ENCODE data around the gene TMEM94.

The TMEM94 gene

DNA sequence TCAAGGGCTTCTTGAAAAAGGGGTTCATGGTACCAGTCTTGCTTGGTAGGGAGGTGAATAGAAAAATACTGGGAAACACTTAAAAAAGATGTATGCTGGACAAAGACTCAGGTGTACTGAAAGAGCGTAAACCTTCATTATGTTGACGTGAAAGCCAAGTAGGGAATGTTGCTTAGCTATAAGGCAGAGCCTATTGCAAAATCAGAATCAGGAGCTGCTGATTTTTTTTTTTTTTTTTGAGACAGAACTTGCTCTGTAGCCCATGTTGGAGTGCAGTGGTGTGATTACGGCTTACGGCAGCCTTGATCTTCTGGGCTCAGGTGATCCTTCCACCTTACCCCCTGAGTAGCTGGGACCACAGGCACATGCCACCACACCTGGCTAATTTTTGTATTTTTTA is 3.9 kb downstream of the TMEM94 start (continued):
- TF ChIP-seq ZNF23 (tag by site-specific recombination; IDR thresholded peaks at IDR 0.05; ENCODE audit: borderline replicate concordance) (no peak), ZBTB8A (tag by site-specific recombination; IDR thresholded peaks at IDR 0.05) (no peak)

DNA sequence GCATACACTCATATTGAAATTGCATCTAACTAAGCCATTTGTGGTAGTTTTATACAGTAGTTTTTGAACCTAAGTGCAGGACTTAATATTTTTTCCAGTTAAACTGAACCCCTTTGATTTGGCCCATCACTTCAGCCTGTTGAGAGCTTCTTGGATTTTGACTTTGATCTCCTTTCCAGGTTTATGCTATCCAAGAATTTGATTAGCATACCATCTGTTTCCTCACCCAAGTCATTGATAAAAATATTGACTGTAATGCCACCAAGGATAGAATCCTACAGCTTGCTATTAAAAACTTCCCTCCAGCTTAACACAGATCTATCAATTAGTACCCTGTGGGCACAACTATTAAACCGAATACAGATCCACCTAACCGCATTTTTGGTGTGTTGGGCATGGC is 7.2 kb downstream of the TMEM94 start:
- CTCF ChIA-PET = interaction anchor here (1.1 kb wide), 1 partner anchor 201 kb away, joined by 3 read pairs; no protein-coding TSS in a partner anchor

DNA sequence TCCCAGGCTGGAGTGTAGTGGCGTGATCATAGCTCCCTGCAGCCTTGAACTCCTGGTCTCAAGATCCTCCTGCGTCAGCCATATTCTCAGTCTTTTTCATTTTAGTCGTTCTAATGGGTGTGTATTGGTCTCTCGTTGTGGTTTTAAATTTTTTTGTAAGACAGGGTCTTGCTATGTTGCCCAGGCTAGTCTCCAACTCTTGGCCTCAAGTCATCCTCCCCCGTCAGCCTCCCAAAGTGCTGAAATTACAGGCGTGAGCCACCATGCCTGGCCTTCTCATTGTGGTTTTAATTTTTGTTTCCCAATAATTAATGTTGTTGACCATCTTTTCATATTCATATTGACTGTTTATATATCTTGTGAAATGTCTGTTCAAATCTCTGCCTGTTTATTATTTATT is 8.6 kb downstream of the TMEM94 start:
- ChIA-PET CTCF (interaction anchor here (1.0 to 1.1 kb wide), 2 partner anchors 133 to 209 kb away, joined by 3 to 4 read pairs; no protein-coding TSS in a partner anchor), POLR2A (interaction anchor here (1.2 to 1.5 kb wide), 2 partner anchors 9 to 35 kb away, joined by 3 to 4 read pairs; partner anchors contain the start of gene TMEM94)
- Histone ChIP-seq H3K9me3 (ENCODE audit: control insufficient read depth, insufficient read depth, low read depth, low read length) (no peaks in the 10 kb centered on the region; the same call in 1 of the 2 replicates), H3K27ac (ENCODE audit: extremely low read depth, low read depth, low read length) (no peak overlapping the region), H3K4me3 (ENCODE audit: low read depth, low read length) (no peak overlapping the region), H3K36me3 (ENCODE audit: control insufficient read depth in 2 of 2, insufficient read depth in 1 of 2, low read length in 2 of 2) (peaks cover 3 to 4% of the 10 kb centered on the region in 2 experiments; a peak in 2 of 3 replicates), H3K4me1 (ENCODE audit: control insufficient read depth, insufficient read depth, low read length) (no peaks in the 10 kb centered on the region; the same call in 1 of the 2 replicates)
- TF ChIP-seq ZNF157 (tag by site-specific recombination; IDR thresholded peaks at IDR 0.05) = no peak
- peak; percentile 84 for TF ChIP-seq ZNF121 (tag by site-specific recombination; IDR thresholded peaks at IDR 0.05)
- no peak for TF ChIP-seq ZNF621 (tag by site-specific recombination; IDR thresholded peaks at IDR 0.05)

More for the DNA sequence above, 7.2 kb downstream of the TMEM94 start:
- Histone ChIP-seq H3K27ac (ENCODE audit: extremely low read depth, low read depth, low read length) (no peak overlapping the region), H3K4me1 (ENCODE audit: control insufficient read depth, insufficient read depth, low read length) (peaks cover 11% of the 10 kb centered on the region), H3K9me3 (ENCODE audit: control insufficient read depth, insufficient read depth, low read depth, low read length) (no peaks in the 10 kb centered on the region; the same call in 1 of the 2 replicates), H3K36me3 (ENCODE audit: control insufficient read depth in 2 of 2, insufficient read depth in 1 of 2, low read length in 2 of 2) (peaks cover 0 to 4% of the 10 kb centered on the region in 2 experiments; a peak in 1 of 3 replicates), H3K4me3 (ENCODE audit: low read depth, low read length) (no peak overlapping the region)
- POLR2A ChIA-PET = interaction anchor here (0.8 kb wide), 1 partner anchor 15 kb away, joined by 4 read pairs; no protein-coding TSS in a partner anchor
- no peak for TF ChIP-seq ZNF658 (tag by site-specific recombination; IDR thresholded peaks at IDR 0.05)
- TF ChIP-seq, protein P1, sequence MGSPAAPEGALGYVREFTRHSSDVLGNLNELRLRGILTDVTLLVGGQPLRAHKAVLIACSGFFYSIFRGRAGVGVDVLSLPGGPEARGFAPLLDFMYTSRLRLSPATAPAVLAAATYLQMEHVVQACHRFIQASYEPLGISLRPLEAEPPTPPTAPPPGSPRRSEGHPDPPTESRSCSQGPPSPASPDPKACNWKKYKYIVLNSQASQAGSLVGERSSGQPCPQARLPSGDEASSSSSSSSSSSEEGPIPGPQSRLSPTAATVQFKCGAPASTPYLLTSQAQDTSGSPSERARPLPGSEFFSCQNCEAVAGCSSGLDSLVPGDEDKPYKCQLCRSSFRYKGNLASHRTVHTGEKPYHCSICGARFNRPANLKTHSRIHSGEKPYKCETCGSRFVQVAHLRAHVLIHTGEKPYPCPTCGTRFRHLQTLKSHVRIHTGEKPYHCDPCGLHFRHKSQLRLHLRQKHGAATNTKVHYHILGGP (tag by site-specific recombination; IDR thresholded peaks at IDR 0.05) = peak; percentile 53; the same call in 1 of the 2 replicates

DNA sequence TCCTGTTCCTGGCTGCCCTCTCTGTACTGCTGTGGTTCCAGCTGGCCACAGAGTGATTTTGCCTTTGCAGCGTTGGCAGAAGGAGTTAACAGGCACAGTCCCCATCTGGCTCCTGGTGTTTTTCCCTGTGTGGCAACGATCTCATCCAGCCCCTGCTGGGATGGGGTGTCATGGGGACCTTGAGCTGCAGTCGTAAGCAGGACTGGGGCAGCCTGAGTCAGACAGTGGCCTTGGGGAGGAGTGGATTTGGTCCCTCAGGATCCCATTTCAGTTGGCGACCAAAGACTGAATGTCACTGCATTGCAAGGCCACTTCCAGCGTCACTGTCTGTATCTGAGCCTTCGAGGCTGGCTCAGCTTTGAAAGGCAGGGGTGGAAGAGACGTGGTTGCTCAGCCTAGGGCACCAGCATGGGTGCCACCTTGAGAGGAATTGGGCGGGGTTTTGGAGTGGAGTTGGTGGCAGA is 11.9 kb downstream of the TMEM94 start:
- H3K4me1 ChIP-seq (ENCODE audit: control insufficient read depth, insufficient read depth, low read length) = no peaks in the 10 kb centered on the region
- ChIA-PET POLR2A (no interaction called here), CTCF (interaction anchor here (0.8 to 1.5 kb wide), 2 partner anchors 35 to 165 kb away, joined by 4 to 5 read pairs; partner anchors contain the start of gene SMIM5)
- TF ChIP-seq ZNF768 (tag by site-specific recombination; IDR thresholded peaks at IDR 0.05) (no peak), ZNF16 (tag by site-specific recombination; IDR thresholded peaks at IDR 0.05; ENCODE audit: low read depth) (0 out of 2 replicates have a peak, but pooled peaks have one; percentile 12), ZNF239 (tag by site-specific recombination; IDR thresholded peaks at IDR 0.05) (no peak), ZIC2 (tag by site-specific recombination; IDR thresholded peaks at IDR 0.05) (peak; percentile 81)
- TF ChIP-seq, protein P2, sequence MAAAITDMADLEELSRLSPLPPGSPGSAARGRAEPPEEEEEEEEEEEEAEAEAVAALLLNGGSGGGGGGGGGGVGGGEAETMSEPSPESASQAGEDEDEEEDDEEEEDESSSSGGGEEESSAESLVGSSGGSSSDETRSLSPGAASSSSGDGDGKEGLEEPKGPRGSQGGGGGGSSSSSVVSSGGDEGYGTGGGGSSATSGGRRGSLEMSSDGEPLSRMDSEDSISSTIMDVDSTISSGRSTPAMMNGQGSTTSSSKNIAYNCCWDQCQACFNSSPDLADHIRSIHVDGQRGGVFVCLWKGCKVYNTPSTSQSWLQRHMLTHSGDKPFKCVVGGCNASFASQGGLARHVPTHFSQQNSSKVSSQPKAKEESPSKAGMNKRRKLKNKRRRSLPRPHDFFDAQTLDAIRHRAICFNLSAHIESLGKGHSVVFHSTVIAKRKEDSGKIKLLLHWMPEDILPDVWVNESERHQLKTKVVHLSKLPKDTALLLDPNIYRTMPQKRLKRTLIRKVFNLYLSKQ (tag by site-specific recombination; IDR thresholded peaks at IDR 0.05; ENCODE audit: borderline replicate concordance) = no peak
- TF ChIP-seq, protein P3, sequence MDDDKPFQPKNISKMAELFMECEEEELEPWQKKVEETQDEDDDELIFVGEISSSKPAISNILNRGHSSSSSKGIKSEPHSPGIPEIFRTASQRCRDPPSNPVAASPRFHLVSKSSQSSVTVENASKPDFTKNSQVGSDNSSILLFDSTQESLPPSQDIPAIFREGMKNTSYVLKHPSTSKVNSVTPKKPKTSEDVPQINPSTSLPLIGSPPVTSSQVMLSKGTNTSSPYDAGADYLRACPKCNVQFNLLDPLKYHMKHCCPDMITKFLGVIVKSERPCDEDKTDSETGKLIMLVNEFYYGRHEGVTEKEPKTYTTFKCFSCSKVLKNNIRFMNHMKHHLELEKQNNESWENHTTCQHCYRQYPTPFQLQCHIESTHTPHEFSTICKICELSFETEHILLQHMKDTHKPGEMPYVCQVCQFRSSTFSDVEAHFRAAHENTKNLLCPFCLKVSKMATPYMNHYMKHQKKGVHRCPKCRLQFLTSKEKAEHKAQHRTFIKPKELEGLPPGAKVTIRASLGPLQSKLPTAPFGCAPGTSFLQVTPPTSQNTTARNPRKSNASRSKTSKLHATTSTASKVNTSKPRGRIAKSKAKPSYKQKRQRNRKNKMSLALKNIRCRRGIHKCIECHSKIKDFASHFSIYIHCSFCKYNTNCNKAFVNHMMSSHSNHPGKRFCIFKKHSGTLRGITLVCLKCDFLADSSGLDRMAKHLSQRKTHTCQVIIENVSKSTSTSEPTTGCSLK (tag by site-specific recombination; IDR thresholded peaks at IDR 0.05) = no peak
- H3K9me3 ChIP-seq (ENCODE audit: control insufficient read depth, insufficient read depth, low read depth, low read length) = no peaks in the 10 kb centered on the region
- no peak overlapping the region for H3K27ac ChIP-seq (ENCODE audit: extremely low read depth, low read depth, low read length)
- no peak overlapping the region for H3K4me3 ChIP-seq (ENCODE audit: low read depth, low read length)
- H3K36me3 ChIP-seq (ENCODE audit: control insufficient read depth in 2 of 2, insufficient read depth in 1 of 2, low read length in 2 of 2) = peaks cover 4 to 21% of the 10 kb centered on the region in 2 experiments; a peak in 2 of 3 replicates
